HG02884 (cell line): ENCODE measurements around the gene ARFGEF3.
"Not testable (repeated sequence)": the region's sequence is repeated elsewhere in the genome, so short reads cannot be mapped to it uniquely, and the experiment has no call there.

Experiments
- ATAC-seq: cut with Tn5 transposase; IDR thresholded peaks from one replicate; pipeline ENCODE4 v1.9.1; 2021; ENCODE audit warnings: mild to moderate bottlenecking, moderate library complexity; ENCODE audit not compliant: unreplicated experiment

Gene ARFGEF3

DNA sequence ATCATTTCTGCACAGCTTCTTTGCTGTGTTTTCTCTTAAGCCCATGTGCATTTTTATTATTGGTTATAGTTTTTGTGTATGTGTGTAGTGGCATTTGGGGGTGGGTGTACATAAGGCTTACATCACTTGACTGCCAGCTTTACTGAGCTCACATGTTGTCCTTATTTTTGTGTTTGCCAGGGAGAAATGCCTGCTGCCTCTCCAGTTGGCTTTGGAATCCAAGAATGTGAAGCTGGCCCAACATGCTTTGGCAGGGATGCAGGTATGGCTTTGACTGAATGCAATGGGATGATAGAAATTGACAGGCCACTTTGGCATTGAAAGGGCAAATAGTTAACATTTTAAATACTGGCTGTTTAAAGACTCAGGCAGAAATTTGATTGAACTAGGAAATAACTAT, 45.1 kb downstream of the ARFGEF3 start:
- ATAC-seq = no peak

DNA sequence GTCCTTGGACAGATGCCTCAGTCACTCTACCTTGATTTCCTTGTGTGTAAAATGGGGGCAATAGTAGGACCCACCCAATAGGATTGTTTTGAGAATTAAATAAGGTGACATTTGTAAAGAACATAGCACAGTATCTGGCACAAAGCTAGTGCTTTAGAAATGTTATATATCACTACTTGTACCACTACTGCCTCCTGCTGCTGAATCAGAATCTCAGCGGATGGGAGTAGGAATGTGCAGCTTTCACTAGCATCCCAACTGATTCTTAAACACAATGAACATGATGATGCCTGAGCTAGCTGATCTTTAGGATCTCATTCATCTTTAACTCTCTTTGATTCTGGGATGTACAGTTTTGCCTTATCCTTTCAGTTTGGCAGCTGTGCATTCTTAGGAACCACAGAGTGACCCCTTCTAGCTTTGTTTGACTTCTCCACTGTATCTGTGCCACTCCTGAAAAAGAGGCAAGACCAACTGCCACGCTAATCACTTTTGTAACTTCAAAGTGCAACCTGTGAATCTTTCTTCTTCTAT, 49.4 kb downstream of the ARFGEF3 start:
- ATAC-seq = no peak

DNA sequence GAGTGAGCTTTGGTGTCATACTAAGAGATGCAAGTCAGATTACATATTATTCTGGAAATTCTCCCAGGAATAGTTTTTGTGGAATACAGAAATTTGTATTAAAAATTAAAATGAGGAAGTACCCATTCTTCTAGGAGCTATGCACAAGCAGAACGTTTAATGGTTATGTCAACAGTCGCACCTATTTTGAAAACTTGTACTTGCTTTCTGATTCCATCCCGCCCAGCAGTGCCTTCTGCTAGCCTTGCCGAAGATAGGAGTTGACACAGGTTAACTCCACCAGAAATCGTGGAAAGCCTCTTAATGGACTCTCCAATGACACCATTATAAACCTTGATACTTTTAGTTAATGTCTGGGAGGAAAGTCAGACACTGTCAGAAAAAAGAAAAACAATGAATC, 49.9 kb downstream of the ARFGEF3 start:
- no peak for ATAC-seq

DNA sequence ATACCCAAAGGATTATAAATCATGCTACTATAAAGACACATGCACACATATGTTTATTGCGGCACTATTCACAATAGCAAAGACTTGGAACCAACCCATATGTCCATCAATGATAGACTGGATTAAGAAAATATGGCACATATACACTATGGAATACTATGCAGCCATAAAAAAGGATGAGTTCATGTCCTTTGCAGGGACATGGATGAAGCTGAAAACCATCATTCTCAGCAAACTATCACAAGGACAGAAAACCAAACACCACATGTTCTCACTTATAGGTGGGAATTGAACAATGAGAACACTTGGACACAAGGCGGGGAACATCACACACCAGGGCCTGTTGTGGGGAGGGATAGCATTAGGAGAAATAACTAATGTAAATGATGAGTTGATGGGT, 50.8 kb downstream of the ARFGEF3 start:
- ATAC-seq = not testable (repeated sequence)

DNA sequence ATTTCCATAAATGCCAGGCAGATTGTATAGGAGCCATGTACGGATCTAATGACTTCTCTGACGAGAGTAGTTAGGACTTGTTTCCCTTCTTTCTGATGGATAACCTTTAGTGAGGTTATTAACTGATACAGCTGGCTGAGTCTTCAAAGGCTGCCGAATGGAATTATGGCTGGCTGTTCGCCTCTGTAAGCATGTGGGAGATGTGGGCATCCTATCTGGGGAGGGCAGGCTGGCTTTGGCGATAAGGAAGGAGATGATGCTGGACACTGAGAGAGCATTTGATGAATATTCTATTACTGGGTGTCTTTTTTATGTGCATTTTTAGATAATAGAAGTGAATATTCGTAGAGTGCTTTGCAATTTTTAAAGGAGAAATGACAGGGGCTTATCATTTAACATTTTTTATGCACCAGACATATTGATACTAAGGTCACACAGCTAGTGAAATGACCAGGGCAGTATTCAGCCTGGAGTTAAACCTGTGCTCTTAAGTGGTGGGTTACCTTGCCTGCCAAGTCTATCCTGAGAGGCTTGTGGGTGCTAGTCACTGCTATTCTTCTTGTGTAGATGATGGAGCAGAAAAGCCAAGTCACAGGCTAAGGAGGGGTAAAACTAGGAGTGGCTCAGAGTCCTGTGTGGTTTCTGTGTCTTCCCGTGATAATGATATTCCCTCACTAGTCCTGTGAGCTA, 53.5 kb downstream of the ARFGEF3 start:
- ATAC-seq = no peak

DNA sequence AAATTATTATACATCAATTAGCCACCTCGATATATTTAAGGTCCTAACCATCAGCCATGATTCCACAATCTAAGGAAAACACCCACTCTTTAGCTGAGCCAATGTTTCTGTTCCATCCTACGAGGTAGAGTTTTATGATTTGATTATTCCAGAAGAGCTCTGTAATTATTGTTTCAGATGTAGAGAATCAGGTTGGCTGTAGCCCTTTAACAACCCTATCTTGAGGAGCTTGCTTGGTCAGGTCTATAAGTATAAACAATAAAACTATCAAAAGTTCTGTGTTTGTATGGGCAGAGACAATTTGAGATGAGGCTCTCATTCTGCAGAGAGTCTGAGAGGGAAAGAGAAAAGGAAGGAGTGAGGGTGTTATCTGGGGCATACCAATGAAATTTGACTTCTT, 56.7 kb downstream of the ARFGEF3 start, which contains the start of gene PBOV1:
TSS of gene PBOV1 (minus strand) at position 43 of the 400 bp plus-strand sequence. CDS start 96 bp downstream, outside the sequence.
- no peak for ATAC-seq

DNA sequence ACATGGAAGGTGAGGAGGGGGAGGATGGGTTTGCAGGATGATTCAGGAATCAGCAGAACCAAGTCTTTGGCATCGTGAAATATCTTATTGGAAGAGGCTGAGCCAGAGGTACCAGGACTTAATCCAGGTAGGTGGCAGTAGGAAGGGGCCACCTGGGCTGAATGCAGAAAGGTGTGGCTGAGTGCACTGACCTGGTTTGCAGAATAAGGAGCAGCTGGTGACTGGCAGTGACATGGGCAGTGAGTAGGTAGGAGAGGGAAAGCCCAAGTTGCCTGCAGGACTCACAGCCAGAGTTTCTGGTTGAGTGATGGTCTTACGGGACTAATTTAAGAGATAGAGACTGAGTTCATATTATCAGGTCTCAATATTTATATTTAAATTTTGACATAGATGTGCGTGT, 57.7 kb downstream of the ARFGEF3 start:
- no peak for ATAC-seq

DNA sequence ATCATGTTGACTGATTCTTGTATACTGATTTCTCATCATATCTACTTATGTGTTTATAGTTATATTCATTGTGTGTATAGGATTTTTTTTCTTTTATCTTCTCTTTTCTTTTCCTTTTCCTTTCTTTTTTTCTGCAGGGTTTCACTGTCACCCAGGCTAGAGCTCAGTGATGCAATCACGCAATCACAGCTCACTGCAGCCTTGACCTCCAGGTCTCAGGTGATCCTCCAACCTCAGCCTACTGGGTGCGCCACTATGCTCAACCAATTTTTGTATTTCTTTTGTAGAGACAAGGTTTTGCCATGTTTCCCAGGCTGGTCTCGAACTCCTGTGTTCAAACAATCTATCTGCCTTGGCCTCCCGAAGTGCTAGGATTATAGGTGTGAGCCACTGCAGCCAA, 58.2 kb downstream of the ARFGEF3 start:
- ATAC-seq = no peak

DNA sequence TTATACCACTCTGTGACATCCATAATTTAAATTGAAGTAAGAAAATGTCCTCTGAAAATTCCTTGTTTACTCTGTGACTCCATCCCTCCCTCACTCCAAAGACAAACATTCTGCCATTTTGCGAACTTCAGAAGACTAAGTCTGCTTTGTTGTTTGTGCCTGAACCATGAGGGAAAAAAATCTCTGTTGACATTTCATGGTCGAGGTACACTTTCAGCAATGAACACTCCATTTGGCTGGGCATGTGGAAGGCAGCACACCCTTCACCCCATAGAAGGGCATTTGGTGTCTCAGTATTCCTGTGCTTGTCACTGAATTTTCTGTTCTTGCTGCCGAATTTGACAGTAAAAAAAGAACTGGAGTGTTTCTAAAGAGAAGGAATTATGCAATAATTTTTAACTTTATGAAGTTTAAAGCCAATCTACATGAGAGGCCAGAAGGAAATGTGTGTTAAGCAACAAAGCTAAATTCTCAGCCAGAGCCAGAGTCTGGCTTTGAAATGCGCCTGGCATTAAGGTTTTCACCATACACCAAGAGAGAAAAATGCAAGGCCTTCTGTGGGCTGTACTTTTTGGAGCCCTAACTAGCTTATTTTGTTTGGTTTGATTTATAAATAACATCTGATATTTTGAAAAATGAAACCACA, 61.3 kb downstream of the ARFGEF3 start:
- no peak for ATAC-seq

DNA sequence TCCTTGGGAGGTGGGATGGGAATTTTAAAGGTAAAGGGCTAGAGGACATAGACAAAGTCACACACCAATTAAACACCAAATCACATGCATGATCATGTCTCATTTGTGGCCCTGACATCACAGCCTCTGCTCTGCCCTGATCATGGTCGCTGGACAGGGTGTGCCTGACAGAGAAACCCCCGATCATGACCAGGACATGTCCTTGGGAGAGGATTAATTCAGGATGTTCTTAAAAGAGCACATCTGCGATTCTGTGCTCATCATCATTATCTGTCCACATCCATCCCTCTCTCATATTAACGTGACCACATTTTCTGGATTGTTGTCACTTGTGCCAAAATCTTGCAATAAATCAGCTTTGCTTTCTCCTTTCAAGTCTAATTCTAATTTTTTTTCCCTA, 64.2 kb downstream of the ARFGEF3 start:
- no peak for ATAC-seq

DNA sequence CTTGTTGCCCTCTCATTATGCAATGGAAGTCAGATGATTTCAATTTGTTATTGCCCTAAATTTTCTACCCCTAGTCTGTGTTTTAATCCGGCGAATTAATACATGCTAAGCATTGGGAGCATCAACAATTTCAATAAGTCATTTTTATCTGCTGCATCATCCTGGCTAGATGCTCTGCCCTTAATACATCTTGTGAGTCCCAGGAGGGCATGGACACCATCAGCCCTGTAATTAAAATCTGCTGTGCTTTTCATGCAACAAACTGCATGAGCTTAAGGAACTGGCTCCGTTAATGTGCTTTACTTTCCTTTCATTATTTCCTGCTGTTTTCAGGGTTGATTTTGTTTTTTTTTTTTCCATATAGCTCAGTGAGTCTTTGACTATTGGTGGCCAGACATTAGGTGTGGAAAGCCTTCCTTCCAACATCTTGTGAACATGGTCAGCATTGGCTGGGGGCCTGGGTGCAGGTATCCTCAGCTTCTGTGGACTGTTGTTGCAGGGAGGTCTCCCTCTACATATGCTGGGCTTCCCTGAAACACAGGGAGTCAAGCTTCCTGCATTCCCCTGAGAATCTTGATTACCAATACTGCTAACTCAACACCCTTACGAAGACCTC, 65.1 kb downstream of the ARFGEF3 start:
- no peak for ATAC-seq

DNA sequence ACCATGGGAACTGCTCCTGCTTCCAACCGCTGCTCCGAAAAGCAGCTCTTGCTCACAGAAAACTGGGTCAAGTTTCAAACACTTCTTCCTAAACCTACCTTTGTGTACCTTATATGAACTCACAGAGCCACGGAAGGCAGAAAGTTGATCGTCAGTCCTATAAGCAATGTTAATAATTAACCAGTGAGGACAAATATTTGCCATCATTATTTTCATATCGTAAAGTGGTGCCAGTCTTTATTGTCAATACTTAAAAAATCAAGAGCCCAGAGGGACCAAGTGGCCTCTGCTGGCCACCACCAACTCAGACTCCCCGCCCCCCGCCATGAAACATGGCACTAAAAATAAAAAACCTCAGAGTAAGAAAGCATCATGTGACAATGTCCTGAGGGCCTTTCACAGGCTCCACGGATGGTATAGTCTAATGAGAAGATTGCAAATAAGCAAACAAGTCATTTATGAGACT, 65.6 kb downstream of the ARFGEF3 start:
- no peak for ATAC-seq

DNA sequence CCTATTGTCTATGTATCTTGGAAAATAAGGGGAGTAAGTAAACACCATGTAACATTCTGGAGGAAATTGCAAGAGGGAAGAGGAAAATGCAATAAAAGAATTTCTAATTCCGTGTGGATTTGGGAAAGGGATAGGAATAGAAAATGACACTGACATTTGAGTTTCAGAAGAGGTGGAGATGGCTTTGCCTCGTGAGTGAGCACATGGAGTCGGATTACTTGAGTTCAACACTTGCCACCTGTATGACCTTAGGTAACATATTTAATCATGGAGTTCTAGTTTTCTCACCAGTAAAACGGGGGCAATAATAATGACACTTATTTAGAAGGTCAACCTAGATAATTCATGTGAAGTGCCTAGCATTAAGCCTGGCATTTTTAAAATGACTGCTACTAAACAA, 67.3 kb downstream of the ARFGEF3 start:
- ATAC-seq = no peak

DNA sequence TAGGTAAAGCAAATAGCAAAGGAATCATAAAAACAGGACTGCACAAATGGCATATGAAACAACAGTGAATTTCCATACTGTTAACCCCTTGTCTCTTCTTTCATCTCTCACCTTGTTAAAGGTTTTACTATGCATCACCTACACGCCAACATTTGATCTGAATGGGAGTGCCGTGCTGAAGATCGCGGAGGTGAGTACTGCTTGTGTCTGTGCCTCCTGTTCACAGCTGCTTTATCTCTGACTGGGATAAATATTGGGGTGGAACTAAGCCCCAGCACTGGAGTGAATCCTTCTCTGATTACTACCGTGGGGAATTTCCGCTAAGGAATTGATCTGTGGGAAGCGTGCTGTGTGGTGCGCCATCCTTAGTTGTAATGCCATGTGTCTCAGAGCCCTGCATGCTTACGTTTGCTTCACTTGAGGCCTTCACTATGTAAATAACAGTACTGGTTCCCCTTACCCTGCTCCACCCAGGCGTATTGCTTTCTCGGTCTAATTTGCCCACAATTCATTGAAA, 68.0 kb downstream of the ARFGEF3 start:
- no peak for ATAC-seq

DNA sequence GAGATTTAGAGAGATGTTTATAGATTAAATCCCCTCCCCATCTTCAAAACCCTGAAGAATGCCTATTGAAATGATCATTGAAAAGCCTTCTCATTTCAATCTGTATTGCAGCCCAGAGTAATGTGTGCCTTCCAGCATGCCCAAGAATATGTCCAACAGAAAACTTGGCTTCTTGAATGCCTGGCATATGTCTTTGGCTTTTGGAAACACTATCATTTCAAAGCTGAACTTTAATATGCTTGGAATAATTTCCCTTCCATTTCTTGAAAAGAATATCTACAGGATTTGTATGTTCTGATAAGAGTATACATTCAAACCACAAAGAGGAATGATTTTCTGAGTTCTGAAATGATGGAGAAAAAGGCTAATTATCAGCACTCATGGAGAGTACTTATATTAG, 68.5 kb downstream of the ARFGEF3 start:
- no peak for ATAC-seq

DNA sequence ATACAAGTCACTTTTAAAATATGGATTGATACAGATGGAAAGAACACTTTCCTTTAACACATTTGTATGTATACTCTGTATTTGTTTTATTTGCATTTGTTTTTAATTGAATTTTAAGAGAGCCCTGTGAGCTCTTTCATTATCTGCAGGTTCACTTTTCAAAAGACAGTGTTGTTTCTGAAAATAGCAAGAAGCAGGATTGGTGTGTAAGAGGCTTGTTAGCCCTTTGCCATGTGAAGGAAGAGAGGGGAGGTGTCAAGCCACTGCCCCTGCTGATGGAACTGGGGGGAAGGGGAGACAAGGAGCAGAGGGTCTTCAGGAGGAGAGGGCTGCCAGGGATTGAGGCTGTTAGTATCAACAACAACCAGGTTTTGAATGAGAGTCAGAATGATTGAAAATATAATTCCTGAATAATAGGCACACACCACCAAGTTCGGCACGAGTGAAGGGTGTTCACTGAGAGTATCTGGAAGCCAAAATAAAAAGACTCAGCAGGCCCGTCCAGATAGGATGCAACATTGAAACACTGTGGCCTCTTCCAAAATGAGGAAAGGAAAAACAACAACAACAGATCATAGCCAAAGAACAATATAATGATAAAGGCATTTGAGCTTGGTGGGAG, 69.1 kb downstream of the ARFGEF3 start:
- no peak for ATAC-seq

DNA sequence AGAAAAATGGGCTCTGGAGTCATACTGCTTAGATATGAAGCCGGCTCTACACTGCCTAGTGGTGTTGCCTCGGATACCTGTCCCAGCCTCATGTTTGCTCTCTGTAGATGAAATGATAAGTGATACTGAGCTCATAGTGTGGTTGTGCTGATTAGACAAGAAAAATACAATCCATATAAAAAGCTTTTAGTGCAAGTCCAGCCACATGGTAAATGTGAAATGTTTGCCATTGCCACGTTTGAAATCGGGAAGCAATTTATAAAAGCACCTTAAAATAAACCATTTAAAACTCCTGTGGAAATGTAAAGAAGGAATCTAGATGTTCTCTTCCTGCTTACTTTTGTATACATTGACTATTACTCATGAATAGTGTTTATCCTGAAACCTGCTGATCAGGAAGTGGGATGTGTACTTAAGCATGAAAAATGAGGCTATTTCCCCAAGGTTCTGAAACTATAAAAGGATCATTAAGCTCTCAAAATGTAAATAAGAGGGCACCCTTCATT, 69.7 kb downstream of the ARFGEF3 start:
- no peak for ATAC-seq

DNA sequence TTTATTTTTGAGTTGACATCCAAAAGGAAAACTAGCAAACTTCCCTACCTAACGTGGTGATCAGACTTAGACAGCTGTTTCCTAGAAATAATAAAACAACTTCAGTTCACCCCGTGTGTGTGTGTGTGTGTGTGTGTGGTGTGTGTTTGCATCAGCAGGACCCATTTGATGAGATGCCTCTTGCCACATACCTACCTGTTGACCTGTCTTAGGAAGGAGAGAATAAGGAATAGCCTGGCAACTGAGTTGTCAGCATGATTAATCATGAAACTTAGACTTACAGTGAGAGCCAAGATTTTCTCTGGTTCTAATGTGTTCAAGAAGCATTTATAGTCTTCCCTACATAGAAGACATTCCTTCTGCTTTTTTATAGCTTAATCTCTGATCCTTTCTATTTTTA, 72.6 kb downstream of the ARFGEF3 start:
- no peak for ATAC-seq

DNA sequence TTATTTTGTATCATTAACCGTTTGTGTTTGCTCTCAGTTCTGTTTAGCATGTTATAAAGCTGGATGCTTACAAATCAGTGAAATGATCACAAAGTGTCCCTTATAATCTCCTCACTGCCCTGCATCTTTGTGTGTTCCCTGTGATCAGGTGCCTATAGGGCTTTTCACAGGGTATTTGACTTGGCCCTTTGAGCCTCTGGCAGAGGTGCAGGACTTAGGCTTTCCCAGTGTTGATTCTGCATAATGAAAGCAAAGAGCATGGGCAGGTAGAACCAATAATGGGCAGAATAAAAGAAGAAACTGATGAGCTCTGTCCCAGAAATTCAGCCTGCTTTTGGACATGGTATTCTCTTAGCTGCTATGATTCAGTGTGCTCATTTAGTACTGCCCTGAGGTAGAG, 73.5 kb downstream of the ARFGEF3 start:
- no peak for ATAC-seq

DNA sequence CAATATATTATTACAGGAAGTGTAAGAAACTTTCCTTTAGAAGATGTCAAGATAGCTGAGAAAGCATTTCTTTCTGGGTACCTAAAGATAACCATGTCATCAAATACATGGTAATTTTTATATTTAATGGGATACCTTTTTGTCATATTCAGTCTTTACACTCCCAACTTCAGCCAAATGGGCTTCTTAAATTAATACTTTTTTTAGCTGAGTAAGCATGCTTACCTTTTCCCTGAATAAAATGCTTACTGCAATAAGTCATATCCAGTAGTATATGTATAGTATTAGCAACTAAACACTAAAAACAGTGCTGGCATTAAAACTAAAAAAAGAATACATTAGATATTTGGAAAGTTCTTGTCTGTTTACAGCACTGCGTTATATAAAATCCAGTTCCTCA, 74.0 kb downstream of the ARFGEF3 start:
- ATAC-seq = no peak

DNA sequence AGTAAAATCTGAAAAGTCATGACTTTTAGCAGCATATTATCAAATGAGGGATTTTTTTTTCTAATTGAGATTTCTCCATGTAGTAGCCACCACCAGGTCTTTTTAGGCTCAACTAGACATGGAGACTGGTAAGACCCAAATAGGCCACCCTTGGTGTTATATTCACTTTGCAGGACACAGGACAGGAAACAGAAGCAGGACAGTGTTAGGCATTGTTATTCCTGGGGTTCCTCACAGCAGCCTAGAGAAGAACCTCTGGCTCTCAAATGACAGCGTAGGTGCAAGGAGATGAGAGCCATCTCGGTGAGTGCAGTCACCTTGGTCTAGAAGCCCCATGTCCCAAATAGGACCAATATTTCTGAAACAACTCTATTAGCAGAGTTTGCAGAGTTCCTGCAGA, 75.7 kb downstream of the ARFGEF3 start:
- no peak for ATAC-seq
